Calu3 (cell line): ENCODE measurements around the gene LAMC1. TPM values are rescaled to one million over a fixed set of nuclear protein-coding genes. Genes with fewer than 3 reads are reported as not detected.

Experiments used
- BruUV-seq: library from RNA; stranded (reverse); fragments of 400-500 nt; replicated peaks from 2 replicates; lab custom pipeline; 2021; lab: Mats Ljungman, UMichigan
- CTCF ChIA-PET: fragments of 300-600 bp; sonication (Branson Sonifier 250); formaldehyde crosslinking; loops from one replicate; lab custom pipeline; 2022; ENCODE audit warnings: antibody characterized with exemption; lab: Charles Lee
- DNase-seq: peaks from one replicate; pipeline ENCODE4 v3.0.0; 2022
- H3K27ac Mint-ChIP-seq: one replicate; pipeline ENCODE4 v1.8.0; 2022; ENCODE audit warnings: mixed read lengths; ENCODE audit not compliant: unreplicated experiment
- H3K27me3 Mint-ChIP-seq: one replicate; pipeline ENCODE4 v1.8.0; 2022; ENCODE audit warnings: mixed read lengths; ENCODE audit not compliant: unreplicated experiment
- H3K36me3 Mint-ChIP-seq: one replicate; pipeline ENCODE4 v1.8.0; 2022; ENCODE audit warnings: mild to moderate bottlenecking, moderate library complexity, mixed read lengths; ENCODE audit not compliant: insufficient read depth, unreplicated experiment
- H3K4me1 Mint-ChIP-seq: one replicate; pipeline ENCODE4 v1.8.0; 2022; ENCODE audit warnings: mild to moderate bottlenecking, low read depth, mixed read lengths; ENCODE audit not compliant: unreplicated experiment
- H3K4me3 Mint-ChIP-seq: one replicate; pipeline ENCODE4 v1.8.0; 2022; ENCODE audit warnings: mild to moderate bottlenecking, low read depth, moderate library complexity, mixed read lengths; ENCODE audit not compliant: unreplicated experiment
- H3K9me3 Mint-ChIP-seq: one replicate; pipeline ENCODE4 v1.8.0; 2022; ENCODE audit warnings: low read depth, mixed read lengths; ENCODE audit not compliant: unreplicated experiment
- CTCF ChIP-seq: fragments of 200-600 bp; IDR thresholded peaks from one replicate; pipeline ENCODE4 v1.8.0; 2022; ENCODE audit warnings: antibody characterized with exemption; ENCODE audit not compliant: unreplicated experiment
- intact Hi-C: fragments of 100-400 bp; cut with micrococcal nuclease; formaldehyde crosslinking; loops from one replicate; pipeline ENCODE4 v1.10.0; 2022; ENCODE audit not compliant: unreplicated experiment
- total RNA-seq: library from RNA; stranded (reverse); gene quantifications from 2 replicates; pipeline ENCODE4 v1.2.3, GENCODE V29; 2022

LAMC1 gene
- total RNA-seq, 1 experiment from 2014 or later: 579 TPM

- Mint-ChIP-seq H3K27me3 (no peaks in the 10 kb centered on the region), H3K4me3 (no peak overlapping the region), H3K36me3 (peaks cover 82% of the 10 kb centered on the region), H3K27ac (no peak overlapping the region), H3K9me3 (no peaks in the 10 kb centered on the region), H3K4me1 (no peaks in the 10 kb centered on the region)
- no peak for TF ChIP-seq CTCF
- CTCF ChIA-PET: no interaction called here
- DNase-seq: no peak
- no TSS peak for BruUV-seq
- intact Hi-C loops: no loop called here
These were observed 107.9 kb downstream of the LAMC1 start for GRCh38 chr1:183131166-183131565.

GRCh38 chr1:183135336-183135735, 112.1 kb downstream of the LAMC1 start:
- no peaks in the 10 kb centered on the region for H3K27me3 Mint-ChIP-seq
- H3K36me3 Mint-ChIP-seq: peaks cover 93% of the 10 kb centered on the region
- no peak overlapping the region for H3K27ac Mint-ChIP-seq
- no peaks in the 10 kb centered on the region for H3K9me3 Mint-ChIP-seq
- H3K4me1 Mint-ChIP-seq: peaks cover 15% of the 10 kb centered on the region
- DNase-seq: no peak
- H3K4me3 Mint-ChIP-seq: no peak overlapping the region
- no peak for TF ChIP-seq CTCF
- intact Hi-C loops: loop anchor here (5.0 kb wide), 1 partner anchor 248 kb away; no protein-coding TSS in a partner anchor
- CTCF ChIA-PET: interaction anchor here (1.2 kb wide), 1 partner anchor 108 kb away, joined by 4 read pairs; no protein-coding TSS in a partner anchor
- no TSS peak for BruUV-seq

- no peaks in the 10 kb centered on the region for H3K9me3 Mint-ChIP-seq
- peak overlapping the region; percentile 12 for H3K27ac Mint-ChIP-seq
- H3K27me3 Mint-ChIP-seq: no peaks in the 10 kb centered on the region
- H3K4me3 Mint-ChIP-seq: no peak overlapping the region
- H3K4me1 Mint-ChIP-seq: peaks cover 25% of the 10 kb centered on the region
- H3K36me3 Mint-ChIP-seq: peaks cover 95% of the 10 kb centered on the region
- CTCF ChIA-PET: no interaction called here
- BruUV-seq: no TSS peak
- no peak for DNase-seq
- intact Hi-C loops: loop anchor here (2.0 to 5.0 kb wide), 2 partner anchors 49 to 250 kb away; partner anchors contain the start of gene LAMC2
- no peak for TF ChIP-seq CTCF
These were observed 114.6 kb downstream of the LAMC1 start for GRCh38 chr1:183137782-183138181.

- peaks cover 30% of the 10 kb centered on the region for H3K4me1 Mint-ChIP-seq
- no peak overlapping the region for H3K4me3 Mint-ChIP-seq
- H3K36me3 Mint-ChIP-seq: peaks cover 95% of the 10 kb centered on the region
- intact Hi-C loops: loop anchor here (2.0 to 5.0 kb wide), 2 partner anchors 48 to 251 kb away; partner anchors contain the start of gene LAMC2
- no peaks in the 10 kb centered on the region for H3K9me3 Mint-ChIP-seq
- no peak for DNase-seq
- CTCF ChIA-PET: interaction anchor here (1.3 kb wide), 1 partner anchor 48 kb away, joined by 4 read pairs; the partner anchor contains the start of gene LAMC2
- H3K27me3 Mint-ChIP-seq: no peaks in the 10 kb centered on the region
- BruUV-seq: no TSS peak
- H3K27ac Mint-ChIP-seq: no peak overlapping the region
- no peak for TF ChIP-seq CTCF
These were observed 115.1 kb downstream of the LAMC1 start for GRCh38 chr1:183138301-183138700.
